GM23338 (cell line): ENCODE results near the gene IQSEC3. TPM values are rescaled to one million over a fixed set of nuclear protein-coding genes. Genes with fewer than 3 reads are reported as not detected.

ENCODE experiments used
- ATAC-seq: fragments of 200-7000 bp; cut with Tn5 transposase; 3 replicates; pipeline ENCODE4 v1.9.1; 2020
- DNase-seq: peaks from one replicate; pipeline ENCODE4 v3.0.0-alpha.2; 2015; ENCODE audit warnings: low spot score
- H2AFZ ChIP-seq: fragments of 200-600 bp; sonication (generic); 2 replicates; pipeline ENCODE4 v1.8.0; 2016; ENCODE audit warnings: antibody characterized with exemption, mild to moderate bottlenecking, moderate library complexity
- H3F3A ChIP-seq: fragments of 200-600 bp; sonication (generic); replicated peaks from 2 replicates; pipeline ENCODE4 v1.8.0; 2017; ENCODE audit warnings: antibody characterized with exemption, mixed run types, low read depth
- H3K27ac ChIP-seq: fragments of 200-600 bp; sonication (generic); 2 replicates; pipeline ENCODE4 v1.6.1; 2016; ENCODE audit warnings: low read depth
- H3K27me3 ChIP-seq: fragments of 200-600 bp; sonication (generic); 2 replicates; pipeline ENCODE4 v1.8.0; 2016; ENCODE audit warnings: mild to moderate bottlenecking, mixed run types, moderate library complexity; ENCODE audit not compliant: insufficient read depth
- H3K36me3 ChIP-seq: fragments of 200-600 bp; sonication (generic); 2 replicates; pipeline ENCODE4 v1.8.0; 2016; ENCODE audit warnings: mild to moderate bottlenecking; ENCODE audit not compliant: insufficient read depth
- H3K4me1 ChIP-seq: fragments of 200-600 bp; sonication (generic); 2 replicates; pipeline ENCODE4 v1.8.0; 2016; ENCODE audit warnings: mild to moderate bottlenecking, moderate library complexity; ENCODE audit not compliant: insufficient read depth
- H3K4me2 ChIP-seq: fragments of 200-600 bp; sonication (generic); 2 replicates; pipeline ENCODE4 v1.7.1; 2017; ENCODE audit warnings: mixed run types
- H3K4me3 ChIP-seq: fragments of 200-600 bp; sonication (generic); 2 replicates; pipeline ENCODE4 v1.6.1; 2016; ENCODE audit warnings: mixed run types
- H3K79me2 ChIP-seq: fragments of 200-600 bp; sonication (generic); replicated peaks from 2 replicates; pipeline ENCODE4 v1.8.0; 2017; ENCODE audit warnings: mild to moderate bottlenecking; ENCODE audit not compliant: insufficient read depth
- H3K9me2 ChIP-seq: fragments of 200-600 bp; sonication (generic); 2 replicates; pipeline ENCODE4 v1.8.0; 2017; ENCODE audit not compliant: insufficient read depth
- H4K20me1 ChIP-seq: fragments of 200-600 bp; sonication (generic); replicated peaks from 2 replicates; pipeline ENCODE4 v1.8.0; 2017; ENCODE audit warnings: mild to moderate bottlenecking; ENCODE audit not compliant: insufficient read depth
- H3K27ac Mint-ChIP-seq: 2 replicates; pipeline ENCODE4 v1.8.0; 2020; ENCODE audit warnings: inconsistent platforms, mild to moderate bottlenecking, moderate library complexity, mixed read lengths
- H3K27me3 Mint-ChIP-seq: 3 replicates; pipeline ENCODE4 v1.8.0; 2022; ENCODE audit warnings: low read depth, mild to moderate bottlenecking, moderate library complexity, mixed read lengths, inconsistent platforms; ENCODE audit not compliant: insufficient read depth, poor library complexity
- H3K36me3 Mint-ChIP-seq: 3 replicates; pipeline ENCODE4 v1.8.0; 2021; ENCODE audit warnings: low read depth, mild to moderate bottlenecking, inconsistent platforms, moderate library complexity, mixed read lengths
- H3K4me1 Mint-ChIP-seq: 3 replicates; pipeline ENCODE4 v1.8.0; 2020; ENCODE audit warnings: mild to moderate bottlenecking, inconsistent platforms, mixed read lengths
- H3K4me3 Mint-ChIP-seq: 3 replicates; pipeline ENCODE4 v1.8.0; 2021; ENCODE audit warnings: moderate library complexity, mild to moderate bottlenecking, inconsistent platforms, mixed read lengths
- H3K9me3 Mint-ChIP-seq: 3 replicates; pipeline ENCODE4 v1.8.0; 2020; ENCODE audit warnings: moderate library complexity, mild to moderate bottlenecking, inconsistent platforms, mixed read lengths
- CREB1 ChIP-seq: fragments of 250-450 bp; sonication (Bioruptor Pico); IDR thresholded peaks from 2 replicates; pipeline ENCODE4 v1.5.0; 2020; ENCODE audit warnings: low read depth, mild to moderate bottlenecking, moderate library complexity
- CTCF ChIP-seq, 2 experiments: fragments of 200-600 bp in 1 of 2; sonication (generic) in 1 of 2; conservative IDR thresholded peaks; 2 replicates each; pipeline versions ENCODE4 v1.5.1 to v1.6.1; 2016 to 2017; ENCODE audit warnings: antibody characterized with exemption in 2 of 2, low read depth in 2 of 2, mild to moderate bottlenecking in 2 of 2, moderate library complexity in 1 of 2
- ETS1 ChIP-seq: IDR thresholded peaks from 2 replicates; pipeline ENCODE4 v1.6.1; 2016; ENCODE audit warnings: antibody characterized with exemption
- EZH2 ChIP-seq: fragments of 200-600 bp; sonication (generic); IDR thresholded peaks from one replicate; pipeline ENCODE4 v1.8.0; 2017; ENCODE audit warnings: antibody characterized with exemption, mild to moderate bottlenecking, low read depth; ENCODE audit not compliant: unreplicated experiment
- JUNB ChIP-seq: IDR thresholded peaks from one replicate; pipeline ENCODE4 v1.6.1; 2016; ENCODE audit warnings: antibody characterized with exemption; ENCODE audit not compliant: unreplicated experiment
- NANOG ChIP-seq: IDR thresholded peaks from 2 replicates; pipeline ENCODE4 v1.6.1; 2016; ENCODE audit warnings: antibody characterized with exemption, borderline replicate concordance
- POLR2AphosphoS5 ChIP-seq: IDR thresholded peaks from 2 replicates; pipeline ENCODE4 v1.6.1; 2016; ENCODE audit warnings: antibody characterized with exemption, low read depth
- REST ChIP-seq: IDR thresholded peaks from one replicate; pipeline ENCODE4 v1.6.1; 2018; ENCODE audit warnings: antibody characterized with exemption; ENCODE audit not compliant: unreplicated experiment
- STAT1 ChIP-seq: IDR thresholded peaks from one replicate; pipeline ENCODE4 v1.6.1; 2016; ENCODE audit warnings: antibody characterized with exemption; ENCODE audit not compliant: unreplicated experiment
- ZNF114 ChIP-seq: fragments of 250-450 bp; sonication (Bioruptor Pico); IDR thresholded peaks from 2 replicates; pipeline ENCODE4 v1.5.0; 2020; ENCODE audit warnings: mild to moderate bottlenecking, moderate library complexity
- ZNF331 ChIP-seq: fragments of 250-450 bp; sonication (Bioruptor Pico); IDR thresholded peaks from 2 replicates; pipeline ENCODE4 v1.5.0; 2020; ENCODE audit warnings: low read depth, mild to moderate bottlenecking, moderate library complexity
- ZNF462 ChIP-seq: fragments of 250-450 bp; sonication (Bioruptor Pico); IDR thresholded peaks from 2 replicates; pipeline ENCODE4 v1.5.0; 2020; ENCODE audit warnings: mild to moderate bottlenecking, moderate library complexity
- polyA plus RNA-seq: library from polyadenylated mRNA; unstranded; fragments of >200 nt; fragmentation: Nextera tagmentation; extraction: Ambion mirVana; gene quantifications from 2 replicates; pipeline ENCODE4 v1.2.1, GENCODE V29; 2016
- total RNA-seq: library from RNA; depleted of rRNA; stranded (reverse); fragments of >200 nt; shearing (Covaris generic); gene quantifications from 2 replicates; pipeline ENCODE4 v1.2.3, GENCODE V29; 2014

IQSEC3 gene
- total and polyA plus RNA-seq, 2 experiments from 2014 or later = 2.1 to 3.6 TPM

- Mint-ChIP-seq H3K4me1 (peaks cover 3% of the 10 kb centered on the region; the same call in 1 of the 3 replicates), H3K4me3 (no peak overlapping the region), H3K36me3 (no peaks in the 10 kb centered on the region), H3K9me3 (peaks cover 2% of the 10 kb centered on the region; the same call in 2 of the 3 replicates), H3K27me3 (peaks cover 20% of the 10 kb centered on the region), H3K27ac (no peak overlapping the region)
- DNase-seq (no peak), ATAC-seq (no peak)
- Histone ChIP-seq H3K4me2 (no peak overlapping the region), H3K27ac (no peak overlapping the region), H3K27me3 (peaks cover 22% of the 10 kb centered on the region; the same call in 1 of the 2 replicates), H3K79me2 (no peaks in the 10 kb centered on the region), H4K20me1 (no peaks in the 10 kb centered on the region), H3K4me1 (peaks cover 4% of the 10 kb centered on the region; the same call in 1 of the 2 replicates), H2AFZ (no peak overlapping the region), H3F3A (no peaks in the 10 kb centered on the region), H3K4me3 (no peak overlapping the region), H3K36me3 (no peaks in the 10 kb centered on the region), H3K9me2 (no peaks in the 10 kb centered on the region)
- TF ChIP-seq CTCF (conservative IDR thresholded peaks at IDR 0.05; ENCODE audit: low read depth in 2 of 2) (no peak), ZNF331 (CRISPR knock-in tag) (no peak), POLR2AphosphoS5 (no peak), ZNF114 (CRISPR knock-in tag) (no peak), JUNB (no peak), NANOG (no peak), STAT1 (no peak), ETS1 (no peak), EZH2 (no peak), CREB1 (CRISPR knock-in tag) (no peak), ZNF462 (no peak), REST (no peak)
Observed at GRCh38 chr12:186006-186625, 119.5 kb downstream of the IQSEC3 start.
